HG02678 (cell line): ENCODE measurements around the gene IL13.
"Not testable (repeated sequence)": the region's sequence is repeated elsewhere in the genome, so short reads cannot be mapped to it uniquely, and the experiment has no call there.

Source experiments
- ATAC-seq: cut with Tn5 transposase; IDR thresholded peaks from one replicate; pipeline ENCODE4 v1.9.1; 2021; ENCODE audit warnings: mild to moderate bottlenecking, moderate library complexity; ENCODE audit not compliant: unreplicated experiment

The IL13 gene

DNA sequence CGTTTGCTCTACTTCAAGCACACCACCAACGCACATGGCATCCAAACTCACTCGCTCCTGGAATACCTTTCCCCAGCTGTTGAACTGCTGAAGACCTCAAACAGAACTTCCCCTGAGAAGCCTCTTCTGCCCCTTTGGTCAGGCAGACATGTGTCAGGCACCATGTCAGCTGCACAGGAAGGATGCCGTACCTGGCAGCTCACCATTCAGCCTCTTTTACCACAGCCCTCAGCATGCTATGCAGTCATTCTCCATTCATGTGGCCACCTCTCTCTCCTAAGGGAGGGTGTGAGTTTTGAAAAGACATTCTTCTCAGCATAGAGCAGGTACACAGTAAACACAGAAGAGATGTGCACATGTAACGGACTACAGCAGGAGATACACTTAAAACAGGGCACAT lies 30.0 kb downstream of the IL13 start:
- ATAC-seq, result peak; percentile 47

DNA sequence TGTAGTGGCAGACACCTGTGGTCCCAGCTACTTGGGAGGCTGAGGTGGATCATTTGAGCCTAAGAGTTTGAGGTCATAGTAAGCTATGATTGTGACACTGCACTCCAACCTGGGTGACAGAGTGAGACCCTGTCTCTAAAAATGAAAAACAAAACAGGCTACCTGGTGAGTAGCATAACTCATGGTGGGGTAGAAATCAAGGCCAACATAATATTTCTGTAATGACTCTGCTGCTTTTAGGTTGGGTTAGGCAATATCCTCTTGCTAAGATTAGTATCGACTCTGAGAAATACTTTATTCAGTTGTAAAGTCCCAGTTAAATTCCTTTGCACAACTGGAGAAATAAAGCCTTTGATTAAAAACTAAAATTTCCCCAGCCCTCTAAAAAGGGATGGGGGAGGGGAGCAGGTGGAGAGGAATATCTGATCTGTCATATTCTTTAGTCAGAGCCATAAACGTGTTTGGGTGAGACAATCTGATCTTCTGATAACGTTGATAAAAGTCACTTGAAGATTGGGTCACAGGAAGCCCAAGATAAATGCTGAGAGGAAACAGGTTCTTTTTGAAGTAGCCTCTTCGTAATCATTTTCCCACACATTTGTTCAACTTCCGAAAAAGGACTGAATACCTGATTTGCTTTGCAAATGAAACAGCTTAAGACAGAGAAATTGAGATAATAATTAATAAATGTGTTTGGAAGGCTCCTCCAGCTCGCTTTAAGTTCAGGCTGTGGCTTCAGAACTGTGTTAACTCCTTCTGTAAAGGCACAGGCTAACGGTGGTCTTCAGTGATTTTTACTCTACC lies 30.8 kb downstream of the IL13 start:
- ATAC-seq, result peak; percentile 54

GRCh38 chr5:132689513-132689912 lies 31.5 kb downstream of the IL13 start:
- no peak for ATAC-seq

DNA sequence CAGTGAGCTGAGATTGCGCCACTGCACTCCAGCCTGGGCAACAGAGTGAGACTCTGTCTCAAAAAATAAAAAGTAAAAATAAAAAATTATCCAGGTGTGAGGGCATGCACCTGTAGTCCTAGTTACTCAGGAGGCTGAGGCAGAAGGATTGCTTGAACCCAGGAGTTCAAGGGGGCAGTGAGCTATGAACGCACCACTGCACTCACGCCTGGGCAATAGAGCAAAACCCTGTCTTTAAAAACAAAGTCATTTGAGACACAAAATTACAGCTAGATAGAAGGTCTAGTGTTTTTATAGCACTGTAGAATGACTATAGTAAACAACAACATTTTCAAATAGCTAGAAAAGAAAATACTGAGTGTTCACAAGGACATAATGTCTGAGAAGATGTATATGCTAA lies 32.2 kb downstream of the IL13 start:
- no peak for ATAC-seq

GRCh38 chr5:132691755-132692631 lies 34.0 kb downstream of the IL13 start:
- ATAC-seq, result not testable (repeated sequence)

- no peak for ATAC-seq
These were observed 34.6 kb downstream of the IL13 start for GRCh38 chr5:132692632-132692967.

DNA sequence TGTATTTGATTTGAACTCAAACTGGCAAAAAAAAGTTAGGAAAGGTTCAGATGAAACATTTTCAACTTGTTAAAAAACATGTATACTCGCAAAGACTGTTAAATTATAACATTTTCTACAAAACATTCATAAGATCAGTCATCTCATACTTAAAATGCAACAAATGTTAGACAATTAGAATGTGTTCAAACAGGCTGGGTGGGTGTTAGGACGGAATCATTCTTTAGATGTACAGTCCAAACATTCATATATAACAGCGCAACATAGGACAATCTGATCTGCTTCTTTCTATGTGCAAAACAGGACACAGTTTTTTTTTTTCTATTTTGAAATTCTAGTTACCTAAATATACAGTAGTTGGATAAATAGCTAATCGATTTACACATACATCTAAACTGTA lies 38.0 kb downstream of the IL13 start:
- no peak for ATAC-seq

- no peak for ATAC-seq
These were observed 46.9 kb downstream of the IL13 start for GRCh38 chr5:132704875-132705274.

- no peak for ATAC-seq
These were observed 50.7 kb downstream of the IL13 start for GRCh38 chr5:132708645-132709044.
